ENCODE results near the gene HMHB1. TPM values are rescaled to one million over a fixed set of nuclear protein-coding genes. Genes with fewer than 3 reads are reported as not detected.
A peak's percentile ranks its signal among the peaks of the same experiment; 100 is the strongest.

The HMHB1 gene
- total RNA-seq, 2 experiments from 2014 or later = not detected

- BruUV-seq (replicated peaks) = no TSS peak
- no peaks in the 10 kb centered on the region for H3K79me2 ChIP-seq (ENCODE audit: insufficient read depth, low read depth, low read length)
- H2AFZ ChIP-seq (ENCODE audit: low read length) = peak overlapping the region; percentile 44
- H3K27ac ChIP-seq (ENCODE audit: low read depth, low read length, poor library complexity, severe bottlenecking) = no peak overlapping the region
- H3K4me1 ChIP-seq (ENCODE audit: insufficient read depth, low read length, poor library complexity, severe bottlenecking) = peaks cover 7% of the 10 kb centered on the region
- TF ChIP-seq EZH2phosphoT487 (IDR thresholded peaks at IDR 0.05; ENCODE audit: borderline replicate concordance, low read depth, low read length) = 0 out of 2 replicates have a peak, but pooled peaks have one; percentile 40
- TF ChIP-seq CTCF (conservative IDR thresholded peaks at IDR 0.05; ENCODE audit: low read length) = no peak
- no peaks in the 10 kb centered on the region for H3K9me3 ChIP-seq (ENCODE audit: low read length)
- intact Hi-C loops (cut with micrococcal nuclease; ENCODE audit: unreplicated experiment) = no loop called here
- ChIA-PET POLR2A (interaction anchor here (0.6 to 0.8 kb wide), 4 partner anchors 10 to 896 kb away, joined by 3 read pairs; no protein-coding TSS in a partner anchor), CTCF (ENCODE audit: unreplicated experiment) (no interaction called here)
- H3K9me2 ChIP-seq (ENCODE audit: insufficient read depth, low read length) = no peaks in the 10 kb centered on the region
- no peaks in the 10 kb centered on the region for H3K36me3 ChIP-seq (ENCODE audit: insufficient read depth, low read length)
- H3K4me3 ChIP-seq (ENCODE audit: low read depth, low read length, poor library complexity, severe bottlenecking) = no peak overlapping the region
- no peaks in the 10 kb centered on the region for H4K20me1 ChIP-seq (ENCODE audit: insufficient read depth, low read length)
- H3K4me2 ChIP-seq (ENCODE audit: low read length) = 0 out of 2 replicates have a peak overlapping the region, but pooled peaks have one; percentile 28
- no peak for DNase-seq (ENCODE audit: low spot score)
Measured at GRCh38 chr5:143805861-143806260, 6.1 kb upstream of the HMHB1 start.

GRCh38 chr5:143806579-143806978 is 5.4 kb upstream of the HMHB1 start:
- no TSS peak for BruUV-seq (replicated peaks)
- CTCF ChIA-PET (ENCODE audit: unreplicated experiment) = no interaction called here

More at GRCh38 chr5:143806579-143806978, 5.4 kb upstream of the HMHB1 start:
- peak overlapping the region; percentile 28; the same call in 1 of the 2 replicates for H3K4me2 ChIP-seq (ENCODE audit: low read length)
- H3K9me3 ChIP-seq (ENCODE audit: low read length) = no peaks in the 10 kb centered on the region
- H3K9me2 ChIP-seq (ENCODE audit: insufficient read depth, low read length) = no peaks in the 10 kb centered on the region
- TF ChIP-seq EZH2phosphoT487 (IDR thresholded peaks at IDR 0.05; ENCODE audit: borderline replicate concordance, low read depth, low read length) = no peak
- no peak for TF ChIP-seq CTCF (conservative IDR thresholded peaks at IDR 0.05; ENCODE audit: low read length)
- intact Hi-C loops (cut with micrococcal nuclease; ENCODE audit: unreplicated experiment) = no loop called here
- no peak overlapping the region for H3K4me3 ChIP-seq (ENCODE audit: low read depth, low read length, poor library complexity, severe bottlenecking)
- POLR2A ChIA-PET = interaction anchor here (0.6 to 0.8 kb wide), 2 partner anchors 109 to 897 kb away, joined by 3 read pairs; no protein-coding TSS in a partner anchor
- H2AFZ ChIP-seq (ENCODE audit: low read length) = peak overlapping the region; percentile 44; the same call in 1 of the 2 replicates
- H3K27ac ChIP-seq (ENCODE audit: low read depth, low read length, poor library complexity, severe bottlenecking) = no peak overlapping the region
- no peaks in the 10 kb centered on the region for H4K20me1 ChIP-seq (ENCODE audit: insufficient read depth, low read length)
- H3K79me2 ChIP-seq (ENCODE audit: insufficient read depth, low read depth, low read length) = no peaks in the 10 kb centered on the region
- peaks cover 8% of the 10 kb centered on the region for H3K4me1 ChIP-seq (ENCODE audit: insufficient read depth, low read length, poor library complexity, severe bottlenecking)
- DNase-seq (ENCODE audit: low spot score) = no peak
- H3K36me3 ChIP-seq (ENCODE audit: insufficient read depth, low read length) = no peaks in the 10 kb centered on the region

Data from OCI-LY7 (cell line).